ENCODE data around the gene SYNM.

- TF ChIP-seq, protein P1, sequence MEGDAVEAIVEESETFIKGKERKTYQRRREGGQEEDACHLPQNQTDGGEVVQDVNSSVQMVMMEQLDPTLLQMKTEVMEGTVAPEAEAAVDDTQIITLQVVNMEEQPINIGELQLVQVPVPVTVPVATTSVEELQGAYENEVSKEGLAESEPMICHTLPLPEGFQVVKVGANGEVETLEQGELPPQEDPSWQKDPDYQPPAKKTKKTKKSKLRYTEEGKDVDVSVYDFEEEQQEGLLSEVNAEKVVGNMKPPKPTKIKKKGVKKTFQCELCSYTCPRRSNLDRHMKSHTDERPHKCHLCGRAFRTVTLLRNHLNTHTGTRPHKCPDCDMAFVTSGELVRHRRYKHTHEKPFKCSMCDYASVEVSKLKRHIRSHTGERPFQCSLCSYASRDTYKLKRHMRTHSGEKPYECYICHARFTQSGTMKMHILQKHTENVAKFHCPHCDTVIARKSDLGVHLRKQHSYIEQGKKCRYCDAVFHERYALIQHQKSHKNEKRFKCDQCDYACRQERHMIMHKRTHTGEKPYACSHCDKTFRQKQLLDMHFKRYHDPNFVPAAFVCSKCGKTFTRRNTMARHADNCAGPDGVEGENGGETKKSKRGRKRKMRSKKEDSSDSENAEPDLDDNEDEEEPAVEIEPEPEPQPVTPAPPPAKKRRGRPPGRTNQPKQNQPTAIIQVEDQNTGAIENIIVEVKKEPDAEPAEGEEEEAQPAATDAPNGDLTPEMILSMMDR (IDR thresholded peaks at IDR 0.05; ENCODE audit: low read depth, low read length, poor library complexity, severe bottlenecking): no peak
- no peak for TF ChIP-seq EZH2phosphoT487 (IDR thresholded peaks at IDR 0.05; ENCODE audit: borderline replicate concordance, low read length)
These were observed 18.2 kb downstream of the SYNM start for GRCh38 chr15:99122831-99123712.
